Breast epithelium (tissue), 3 donors: ENCODE results near the gene HS6ST3.

ENCODE experiments used
- POLR2AphosphoS5 ChIP-seq, 3 donors: sonication (generic); formaldehyde crosslinking; IDR thresholded peaks; one replicate each; pipeline ENCODE4 v1.6.1; 2017; ENCODE audit warnings: antibody characterized with exemption in 3 of 3
- TF ChIP-seq, protein P1 (sequence below), 3 donors: fragments of 450-650 bp; IDR thresholded peaks; one replicate each; pipeline ENCODE4 v1.5.1; 2016 to 2017; ENCODE audit warnings: antibody characterized with exemption in 3 of 3, mild to moderate bottlenecking in 3 of 3, moderate library complexity in 3 of 3

- TF ChIP-seq, protein P1, sequence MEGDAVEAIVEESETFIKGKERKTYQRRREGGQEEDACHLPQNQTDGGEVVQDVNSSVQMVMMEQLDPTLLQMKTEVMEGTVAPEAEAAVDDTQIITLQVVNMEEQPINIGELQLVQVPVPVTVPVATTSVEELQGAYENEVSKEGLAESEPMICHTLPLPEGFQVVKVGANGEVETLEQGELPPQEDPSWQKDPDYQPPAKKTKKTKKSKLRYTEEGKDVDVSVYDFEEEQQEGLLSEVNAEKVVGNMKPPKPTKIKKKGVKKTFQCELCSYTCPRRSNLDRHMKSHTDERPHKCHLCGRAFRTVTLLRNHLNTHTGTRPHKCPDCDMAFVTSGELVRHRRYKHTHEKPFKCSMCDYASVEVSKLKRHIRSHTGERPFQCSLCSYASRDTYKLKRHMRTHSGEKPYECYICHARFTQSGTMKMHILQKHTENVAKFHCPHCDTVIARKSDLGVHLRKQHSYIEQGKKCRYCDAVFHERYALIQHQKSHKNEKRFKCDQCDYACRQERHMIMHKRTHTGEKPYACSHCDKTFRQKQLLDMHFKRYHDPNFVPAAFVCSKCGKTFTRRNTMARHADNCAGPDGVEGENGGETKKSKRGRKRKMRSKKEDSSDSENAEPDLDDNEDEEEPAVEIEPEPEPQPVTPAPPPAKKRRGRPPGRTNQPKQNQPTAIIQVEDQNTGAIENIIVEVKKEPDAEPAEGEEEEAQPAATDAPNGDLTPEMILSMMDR (IDR thresholded peaks at IDR 0.05) = no peak
- no peak for TF ChIP-seq POLR2AphosphoS5 (IDR thresholded peaks at IDR 0.05)
Measured at GRCh38 chr13:96248103-96248502, 158.2 kb downstream of the HS6ST3 start.
